Measurements from ENCODE around the gene MOXD1.

The MOXD1 gene

DNA sequence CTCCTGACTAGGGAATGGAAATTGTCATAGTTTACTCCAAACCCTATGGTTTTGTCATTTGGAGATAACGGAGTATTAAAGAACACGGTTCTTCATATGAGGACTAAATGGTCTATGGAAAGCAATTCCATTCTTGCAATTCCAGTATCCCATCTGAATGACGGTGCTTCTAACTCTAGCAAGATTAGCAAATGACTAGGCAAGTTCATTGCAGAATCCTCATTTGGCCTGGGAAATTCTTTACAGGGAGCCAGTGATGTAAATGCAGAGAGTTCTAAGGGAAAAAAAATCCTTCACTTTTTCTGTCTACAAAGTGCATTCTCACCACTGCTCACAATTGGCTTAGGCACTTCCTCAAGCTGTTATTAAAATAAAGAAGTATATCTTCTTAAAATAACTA, 111.5 kb downstream of the MOXD1 start:
- TF ChIP-seq, protein P1, sequence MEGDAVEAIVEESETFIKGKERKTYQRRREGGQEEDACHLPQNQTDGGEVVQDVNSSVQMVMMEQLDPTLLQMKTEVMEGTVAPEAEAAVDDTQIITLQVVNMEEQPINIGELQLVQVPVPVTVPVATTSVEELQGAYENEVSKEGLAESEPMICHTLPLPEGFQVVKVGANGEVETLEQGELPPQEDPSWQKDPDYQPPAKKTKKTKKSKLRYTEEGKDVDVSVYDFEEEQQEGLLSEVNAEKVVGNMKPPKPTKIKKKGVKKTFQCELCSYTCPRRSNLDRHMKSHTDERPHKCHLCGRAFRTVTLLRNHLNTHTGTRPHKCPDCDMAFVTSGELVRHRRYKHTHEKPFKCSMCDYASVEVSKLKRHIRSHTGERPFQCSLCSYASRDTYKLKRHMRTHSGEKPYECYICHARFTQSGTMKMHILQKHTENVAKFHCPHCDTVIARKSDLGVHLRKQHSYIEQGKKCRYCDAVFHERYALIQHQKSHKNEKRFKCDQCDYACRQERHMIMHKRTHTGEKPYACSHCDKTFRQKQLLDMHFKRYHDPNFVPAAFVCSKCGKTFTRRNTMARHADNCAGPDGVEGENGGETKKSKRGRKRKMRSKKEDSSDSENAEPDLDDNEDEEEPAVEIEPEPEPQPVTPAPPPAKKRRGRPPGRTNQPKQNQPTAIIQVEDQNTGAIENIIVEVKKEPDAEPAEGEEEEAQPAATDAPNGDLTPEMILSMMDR (IDR thresholded peaks at IDR 0.05; ENCODE audit: borderline replicate concordance, control extremely low read depth, extremely low read depth, insufficient read depth, missing control alignments): no peak
- no peak for DNase-seq (ENCODE audit: low spot score)
- in situ Hi-C loops (cut with MboI; ENCODE audit: low sequenced_read_pairs, unreplicated experiment): loop anchor here (25.0 kb wide), 1 partner anchor 473 kb away; the partner anchor contains the start of gene VNN2

DNA sequence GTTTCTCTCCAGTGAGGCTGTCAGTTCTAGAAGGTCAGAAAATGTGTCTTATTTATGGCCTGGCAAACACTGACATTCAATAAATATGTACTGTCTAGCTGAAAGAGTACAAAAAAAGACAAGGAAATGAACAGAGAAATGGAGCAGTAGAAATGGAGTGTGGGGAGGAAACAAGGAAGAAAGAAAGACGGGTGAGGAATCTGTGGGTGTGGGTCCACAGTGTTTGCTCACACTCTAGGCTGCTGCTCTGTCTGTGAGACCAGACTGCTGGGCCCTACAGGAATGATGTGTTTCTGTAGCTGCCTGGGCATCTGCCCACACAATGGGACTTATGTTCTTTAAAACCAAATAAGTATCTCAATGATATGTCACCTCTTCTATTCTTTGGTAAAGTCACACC, 114.2 kb downstream of the MOXD1 start:
- in situ Hi-C loops (cut with MboI; ENCODE audit: low sequenced_read_pairs, unreplicated experiment): loop anchor here (25.0 kb wide), 1 partner anchor 475 kb away; the partner anchor contains the start of gene VNN2
- no peak for DNase-seq (ENCODE audit: low spot score)
- TF ChIP-seq, protein P1 (IDR thresholded peaks at IDR 0.05; ENCODE audit: borderline replicate concordance, control extremely low read depth, extremely low read depth, insufficient read depth, missing control alignments): no peak

DNA sequence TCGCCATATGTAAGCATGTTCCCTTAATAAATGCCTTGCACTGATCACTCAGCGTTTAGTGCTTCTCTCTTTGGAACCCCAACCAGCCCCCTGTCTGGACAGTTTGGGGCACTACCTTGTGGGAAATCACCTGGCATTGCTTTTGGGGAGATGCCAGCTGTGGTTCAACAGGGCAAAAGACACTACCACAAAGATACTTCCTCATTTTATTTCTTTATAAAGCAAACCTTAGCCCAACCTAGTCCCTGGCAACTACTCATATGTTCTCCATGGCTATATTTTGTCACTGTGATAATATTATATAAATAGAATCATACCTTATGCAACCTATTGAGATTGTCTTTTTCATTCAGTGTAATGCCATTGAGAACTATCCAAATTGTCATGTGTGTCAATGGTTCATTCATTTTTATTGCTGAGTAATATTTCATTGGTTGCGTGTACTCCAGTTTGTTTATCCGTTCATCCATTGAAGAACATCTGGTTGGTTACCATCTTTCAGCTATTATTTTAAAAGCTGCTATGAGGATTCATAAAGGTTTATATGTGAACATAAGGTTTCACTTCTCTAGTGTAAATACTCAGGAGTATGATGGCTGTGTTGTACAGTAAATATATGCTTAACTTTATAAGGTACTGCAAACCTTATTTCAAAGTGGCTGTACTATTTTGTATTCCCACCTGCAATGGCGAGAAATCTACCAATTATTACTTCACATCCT, 114.8 kb downstream of the MOXD1 start:
- in situ Hi-C loops (cut with MboI; ENCODE audit: low sequenced_read_pairs, unreplicated experiment): loop anchor here (25.0 kb wide), 1 partner anchor 476 kb away; the partner anchor contains the start of gene VNN2
- no peak for DNase-seq (ENCODE audit: low spot score)
- TF ChIP-seq, protein P1 (IDR thresholded peaks at IDR 0.05; ENCODE audit: borderline replicate concordance, control extremely low read depth, extremely low read depth, insufficient read depth, missing control alignments): no peak

DNA sequence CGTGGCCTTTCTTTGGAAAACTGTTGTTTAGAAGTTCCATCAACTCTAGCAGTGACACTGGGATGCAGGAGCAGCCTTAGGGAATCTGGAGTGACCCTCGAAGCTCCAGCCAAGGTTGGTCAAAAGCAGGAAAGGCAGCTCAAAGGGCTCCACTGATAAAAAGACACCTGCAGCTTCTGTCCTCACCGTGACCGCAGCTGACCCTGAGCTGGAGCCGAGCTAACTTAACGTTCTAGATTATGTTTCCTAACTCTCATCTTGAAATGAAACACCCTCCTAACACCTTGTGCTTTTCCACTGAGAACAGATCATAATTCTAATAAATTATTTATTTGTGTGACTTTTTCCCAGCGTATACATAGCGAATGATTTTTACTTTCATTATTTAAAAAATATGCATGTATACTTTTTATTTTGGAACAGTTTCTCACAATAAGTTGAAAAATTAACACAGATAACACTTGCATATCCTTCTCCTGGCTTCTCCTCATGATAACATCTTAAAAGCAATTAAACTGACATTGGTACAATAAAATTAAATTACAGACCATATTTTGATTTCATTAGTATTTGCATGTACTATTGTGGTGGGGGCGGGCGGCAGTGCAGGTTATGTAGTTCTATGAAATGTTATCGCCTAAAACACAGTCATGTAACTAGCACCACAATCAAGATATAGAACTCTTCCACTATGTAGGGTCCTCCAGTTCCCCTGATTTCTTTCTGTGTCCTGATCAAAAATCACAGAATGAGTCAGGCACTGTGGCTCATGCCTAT, 116.1 kb downstream of the MOXD1 start:
- DNase-seq (ENCODE audit: low spot score): no peak
- TF ChIP-seq, protein P1 (IDR thresholded peaks at IDR 0.05; ENCODE audit: borderline replicate concordance, control extremely low read depth, extremely low read depth, insufficient read depth, missing control alignments): no peak
- in situ Hi-C loops (cut with MboI; ENCODE audit: low sequenced_read_pairs, unreplicated experiment): loop anchor here (25.0 kb wide), 1 partner anchor 477 kb away; the partner anchor contains the start of gene VNN2

DNA sequence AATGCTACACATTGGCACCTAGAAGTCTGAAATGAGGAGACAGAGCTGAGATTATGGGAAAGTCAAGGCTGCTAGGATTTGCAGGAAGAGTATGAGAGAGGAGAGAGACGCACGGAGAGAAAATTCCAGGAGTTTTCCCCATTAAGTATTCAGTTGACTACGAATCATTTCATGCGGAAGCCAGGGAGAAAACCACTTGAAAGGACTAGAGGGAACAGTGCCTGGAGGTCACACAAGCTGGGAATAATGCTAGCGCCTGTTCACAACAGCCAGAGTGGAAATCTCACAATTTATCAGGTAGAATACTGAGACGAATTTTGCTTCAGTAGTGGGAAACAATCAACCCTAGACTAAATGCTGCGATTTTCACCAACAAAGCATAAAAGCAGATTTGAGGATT, 118.6 kb downstream of the MOXD1 start:
- in situ Hi-C loops (cut with MboI; ENCODE audit: low sequenced_read_pairs, unreplicated experiment): loop anchor here (25.0 kb wide), 1 partner anchor 480 kb away; the partner anchor contains the start of gene VNN2
- TF ChIP-seq, protein P1 (IDR thresholded peaks at IDR 0.05; ENCODE audit: borderline replicate concordance, control extremely low read depth, extremely low read depth, insufficient read depth, missing control alignments): no peak
- DNase-seq (ENCODE audit: low spot score): no peak

DNA sequence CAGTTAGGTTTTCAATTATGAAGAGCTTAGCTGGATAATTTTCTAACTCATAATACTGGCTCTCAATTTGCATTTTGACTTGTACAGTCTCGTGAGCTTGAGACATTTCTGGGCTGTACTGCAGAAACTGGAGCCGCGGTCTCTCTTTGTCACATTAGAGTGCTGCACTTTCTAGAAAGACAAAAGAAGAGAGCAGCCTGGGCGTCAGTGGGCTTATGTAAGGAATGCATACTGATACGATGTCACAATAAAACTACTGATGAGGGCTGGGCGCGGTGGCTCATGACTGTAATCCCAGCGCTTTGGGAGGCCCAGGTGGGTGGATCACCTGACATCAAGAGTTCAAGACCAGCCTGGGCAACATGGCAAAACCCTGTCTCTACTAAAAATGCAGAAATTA, 120.8 kb downstream of the MOXD1 start:
- in situ Hi-C loops (cut with MboI; ENCODE audit: low sequenced_read_pairs, unreplicated experiment): loop anchor here (25.0 kb wide), 1 partner anchor 482 kb away; the partner anchor contains the start of gene VNN2
- no peak for DNase-seq (ENCODE audit: low spot score)
- TF ChIP-seq, protein P1 (IDR thresholded peaks at IDR 0.05; ENCODE audit: borderline replicate concordance, control extremely low read depth, extremely low read depth, insufficient read depth, missing control alignments): no peak
